Nucleus accumbens (tissue), 56 donors: Measurements from ENCODE around the gene CHRDL1.
"Not testable (repeated sequence)": the region's sequence is repeated elsewhere in the genome, so short reads cannot be mapped to it uniquely, and the experiment has no call there.

Source experiments
- DNase-seq, 56 donors: peaks; one replicate each; lab custom pipeline; 2025; lab: John Stamatoyannopoulos, UW

CHRDL1 gene

DNA sequence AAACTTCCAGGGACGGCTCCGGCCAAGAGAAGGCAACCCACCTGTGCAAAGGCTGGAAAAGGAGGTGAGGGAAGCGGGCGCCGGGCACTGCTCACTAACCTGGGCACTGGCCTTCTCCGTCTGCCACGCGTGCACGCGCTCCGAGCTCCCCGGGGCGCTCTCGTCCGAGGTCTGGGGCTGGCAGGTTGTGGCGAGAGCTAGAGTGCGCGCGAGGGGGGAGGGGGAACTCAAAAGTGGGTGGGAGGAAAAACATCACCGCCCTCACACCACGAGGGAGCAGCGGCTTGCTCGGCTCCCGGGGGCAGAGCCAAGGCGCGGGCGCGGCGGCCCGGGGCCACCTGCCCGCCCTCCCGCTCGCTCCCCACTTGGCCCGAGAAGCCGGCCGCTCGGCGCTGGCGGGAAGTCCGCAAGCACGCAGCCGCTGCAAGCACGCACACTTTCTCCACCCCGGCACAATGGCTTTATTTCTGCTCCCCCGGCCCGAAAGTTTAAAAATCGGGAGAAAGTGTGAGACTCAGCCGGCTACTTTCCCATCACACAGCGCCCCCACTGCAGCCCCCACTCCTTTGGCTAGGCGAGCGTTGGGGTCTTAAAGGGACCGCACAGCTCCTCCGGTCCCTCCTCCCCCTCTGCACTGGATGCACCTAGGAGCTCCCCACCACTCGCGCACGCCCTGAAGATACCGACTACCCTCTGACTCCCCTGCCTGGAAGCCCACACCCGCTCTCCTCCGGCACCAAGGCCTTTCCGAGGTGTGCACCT is at the start of gene CHRDL1:
CHRDL1 (minus strand) TSS at position 173 of the 762 bp plus-strand sequence. CDS start 3,636 bp downstream, outside the sequence.
- peak in 38 of 56 donors; percentile 0 to 56 (median 7) for DNase-seq

GRCh38 chrX:110836982-110837381 is 41.4 kb upstream of the CHRDL1 start:
- no peak for DNase-seq

DNA sequence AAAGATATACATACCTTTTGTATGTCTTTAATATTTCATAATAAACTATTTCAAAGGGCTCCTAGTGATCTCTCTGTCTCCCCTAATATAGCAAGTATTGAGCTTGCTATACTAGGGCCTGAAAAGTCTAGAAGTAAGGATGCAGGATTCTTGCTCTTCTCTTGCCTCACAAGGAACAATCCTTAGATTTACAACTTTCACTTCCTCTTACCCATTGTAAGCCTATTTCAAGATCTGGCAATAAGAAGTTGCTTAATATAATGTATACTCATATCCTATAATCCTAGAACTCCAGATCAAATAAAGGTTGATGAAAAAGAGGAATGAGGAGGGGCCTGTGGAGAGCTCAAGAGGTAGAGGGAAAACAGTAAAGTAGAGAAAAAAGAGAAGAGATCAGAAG is 40.8 kb upstream of the CHRDL1 start:
- no peak for DNase-seq

DNA sequence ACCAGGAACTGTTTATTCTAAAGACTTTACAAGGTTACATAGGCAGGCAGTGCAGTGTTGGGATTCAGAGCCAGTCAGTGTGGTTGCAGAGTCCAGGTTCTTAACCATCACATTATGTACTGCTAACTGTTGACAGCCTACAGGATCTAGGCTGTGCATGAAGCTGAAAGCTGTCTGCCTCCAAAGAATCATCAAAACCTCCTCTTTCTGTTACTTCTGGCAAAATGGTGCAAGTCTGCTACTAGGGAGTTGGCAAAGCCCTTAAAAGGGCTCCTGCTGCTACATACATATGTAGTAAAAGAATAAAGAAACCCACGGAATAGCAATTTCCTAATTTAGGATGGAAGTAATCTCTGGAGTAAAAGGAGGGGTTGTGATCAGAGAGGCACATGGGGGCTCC is 40.4 kb upstream of the CHRDL1 start:
- no peak for DNase-seq

- DNase-seq: no peak
These were observed 30.4 kb upstream of the CHRDL1 start for GRCh38 chrX:110825972-110826371.

- DNase-seq: not testable (repeated sequence)
These were observed 20.9 kb upstream of the CHRDL1 start for GRCh38 chrX:110816543-110816942.

- DNase-seq: no peak
These were observed 10.5 kb upstream of the CHRDL1 start for GRCh38 chrX:110806145-110806544.

- DNase-seq: no peak
These were observed 9.7 kb upstream of the CHRDL1 start for GRCh38 chrX:110805303-110805702.

- DNase-seq: no peak
These were observed 8.8 kb upstream of the CHRDL1 start for GRCh38 chrX:110804446-110804845.

DNA sequence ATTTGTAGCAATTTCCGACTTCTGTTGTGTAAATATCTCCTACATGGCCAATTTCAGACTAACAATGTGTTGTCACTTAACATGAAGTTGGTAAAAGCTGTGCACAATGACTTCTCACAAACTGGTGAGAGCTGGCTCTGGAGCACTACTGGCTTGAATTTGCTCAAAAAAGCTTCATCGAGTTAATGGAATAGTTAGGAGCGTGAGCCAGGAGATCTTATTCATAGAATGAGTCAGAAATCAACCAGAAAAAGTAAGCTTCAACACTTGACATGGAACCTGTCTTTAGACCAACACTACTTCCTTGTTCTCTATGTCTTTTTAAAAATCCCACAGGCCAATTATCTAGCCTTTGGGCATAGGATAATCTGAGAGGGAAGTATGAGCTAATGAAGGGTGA is 7.9 kb upstream of the CHRDL1 start:
- no peak for DNase-seq

DNA sequence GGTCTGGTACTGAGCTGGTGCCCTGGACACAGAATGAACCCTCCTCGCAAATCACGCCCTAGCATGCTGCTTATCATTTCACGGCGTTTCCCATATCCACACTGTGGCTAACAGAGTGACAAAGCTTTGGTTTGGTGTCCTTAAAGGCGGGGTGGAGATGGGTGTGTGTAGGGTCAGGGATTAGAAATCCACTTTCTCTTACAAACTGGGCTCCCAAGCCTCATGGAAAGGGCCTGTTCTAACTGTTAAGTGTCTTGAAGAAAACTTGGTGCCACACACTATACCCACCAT is 735 bp upstream of the CHRDL1 start:
- DNase-seq: no peak

DNA sequence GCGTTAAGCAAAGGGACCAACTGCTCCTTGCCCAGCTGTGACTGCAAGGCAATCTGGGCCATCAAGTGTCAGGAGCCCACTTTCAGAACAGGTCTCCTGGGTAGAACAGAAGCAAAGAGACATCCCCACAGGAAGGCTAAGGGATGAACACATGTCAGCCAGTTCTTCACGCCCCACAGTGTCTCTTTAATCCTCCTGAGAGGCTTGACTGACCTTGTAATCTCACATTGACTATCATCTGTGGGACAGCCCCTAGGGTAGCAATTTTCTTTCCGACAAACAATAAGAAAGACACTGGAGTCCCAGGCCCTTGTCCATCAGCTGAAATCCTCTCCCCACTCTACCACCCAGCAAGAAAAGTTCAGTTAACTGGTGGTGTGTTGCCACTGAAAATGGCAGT is 1.0 kb downstream of the CHRDL1 start:
- no peak for DNase-seq

GRCh38 chrX:110791071-110791470 is 4.5 kb downstream of the CHRDL1 start:
- no peak for DNase-seq

DNA sequence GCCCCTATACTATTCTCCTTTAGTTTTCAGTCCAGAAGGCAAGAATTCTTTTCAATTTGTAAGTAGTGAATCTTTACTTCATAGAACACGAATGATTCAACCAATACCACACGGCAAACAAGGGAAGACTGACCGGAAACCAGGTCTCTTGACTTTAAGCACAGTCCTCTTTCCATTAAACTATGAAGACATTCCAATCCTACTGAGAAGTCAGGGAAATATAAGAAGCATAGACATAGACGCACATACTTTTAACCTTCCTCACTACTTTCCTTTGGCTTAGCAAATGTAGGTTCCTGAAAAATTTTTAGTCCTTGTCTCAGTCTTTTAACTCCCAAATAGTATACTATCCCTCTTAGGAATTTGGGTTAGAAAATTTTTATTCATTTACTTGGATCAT is 9.1 kb downstream of the CHRDL1 start:
- no peak for DNase-seq

DNA sequence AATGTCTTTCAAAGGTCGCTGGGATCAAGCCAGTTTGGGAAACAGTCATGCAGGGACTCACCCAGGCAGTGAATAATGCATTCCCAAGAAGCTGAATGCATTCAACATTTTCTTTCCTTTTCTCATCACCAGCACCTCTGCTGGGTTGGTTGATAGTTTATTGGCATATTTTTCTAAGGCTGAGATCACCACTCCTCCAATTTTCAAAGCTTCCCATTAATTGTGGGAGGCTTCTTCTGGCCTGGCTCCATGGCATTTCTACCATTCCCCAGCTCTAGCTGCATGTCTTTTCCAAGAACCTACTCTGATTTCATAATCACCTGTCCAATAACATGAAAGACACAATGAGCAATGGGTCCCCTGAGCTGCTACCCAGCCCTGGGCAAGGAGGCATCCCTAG is 35.8 kb downstream of the CHRDL1 start:
- DNase-seq: no peak

GRCh38 chrX:110758781-110759422 is 36.7 kb downstream of the CHRDL1 start:
- DNase-seq: no peak

GRCh38 chrX:110755611-110756010 is 40.0 kb downstream of the CHRDL1 start:
- DNase-seq: no peak

- no peak for DNase-seq
These were observed 40.6 kb downstream of the CHRDL1 start for GRCh38 chrX:110755061-110755460.

DNA sequence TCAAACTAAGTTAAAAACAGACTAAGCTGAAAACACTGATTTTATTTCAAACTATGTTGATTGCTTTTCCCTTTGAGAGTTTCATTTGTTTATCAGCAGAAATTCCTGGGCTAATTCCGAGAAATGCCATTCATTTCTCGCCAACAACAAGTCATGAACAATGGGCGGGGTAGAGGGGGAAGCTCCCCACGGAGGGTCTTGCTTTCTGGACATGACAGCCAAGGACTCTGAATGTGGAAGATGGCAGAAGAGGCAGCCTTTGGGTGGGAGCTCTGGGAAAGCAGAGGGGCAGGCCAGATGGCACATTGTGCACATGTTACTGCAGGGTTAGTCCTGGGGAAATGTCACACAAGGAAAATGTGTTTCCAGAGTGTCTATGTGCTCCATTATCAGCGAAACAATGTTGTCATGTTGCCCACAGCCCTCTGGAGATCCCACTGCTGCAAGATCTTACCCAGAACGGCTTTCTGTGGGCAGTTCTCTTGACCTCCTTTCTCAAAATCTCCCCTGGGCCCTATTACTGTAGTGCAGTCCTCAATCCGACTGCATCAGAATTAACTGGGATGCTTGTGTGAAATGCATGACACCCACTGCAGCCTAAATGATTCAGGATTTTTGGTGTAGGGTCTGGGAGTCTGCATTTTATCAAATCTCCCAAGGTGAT is 45.0 kb downstream of the CHRDL1 start:
- DNase-seq: no peak

GRCh38 chrX:110748256-110748806 is 47.3 kb downstream of the CHRDL1 start:
- no peak for DNase-seq

GRCh38 chrX:110746014-110746413 is 49.6 kb downstream of the CHRDL1 start:
- no peak for DNase-seq

GRCh38 chrX:110745288-110745687 is 50.3 kb downstream of the CHRDL1 start:
- no peak for DNase-seq
